Trophoblast cell (in vitro differentiated cells and primary cell): ENCODE data around the gene MCU.

Source experiments
- DNase-seq, 2 donors: peaks; one replicate each; pipeline ENCODE4 v3.0.0-alpha.2; 2016
- H2AFZ ChIP-seq: 2 replicates; pipeline ENCODE4 v1.6.1; 2013; ENCODE audit warnings: low read length, moderate library complexity, mild to moderate bottlenecking; ENCODE audit not compliant: insufficient read depth, poor library complexity
- H2AK5ac ChIP-seq: 2 replicates; pipeline ENCODE4 v1.6.1; 2013; ENCODE audit warnings: mild to moderate bottlenecking, low read length
- H2BK120ac ChIP-seq: 2 replicates; pipeline ENCODE4 v1.6.1; 2013; ENCODE audit warnings: low read length, mild to moderate bottlenecking, moderate library complexity; ENCODE audit not compliant: insufficient read depth, poor library complexity
- H2BK12ac ChIP-seq: 2 replicates; pipeline ENCODE4 v1.6.1; 2013; ENCODE audit warnings: mild to moderate bottlenecking, low read length, moderate library complexity
- H2BK5ac ChIP-seq: 2 replicates; pipeline ENCODE4 v1.6.1; 2013; ENCODE audit warnings: low read length, low read depth, moderate library complexity, mild to moderate bottlenecking; ENCODE audit not compliant: poor library complexity
- H3K14ac ChIP-seq: 2 replicates; pipeline ENCODE4 v1.6.1; 2013; ENCODE audit warnings: mild to moderate bottlenecking, low read length
- H3K18ac ChIP-seq: 2 replicates; pipeline ENCODE4 v1.6.1; 2013; ENCODE audit warnings: mild to moderate bottlenecking, low read length
- H3K23ac ChIP-seq: 2 replicates; pipeline ENCODE4 v1.6.1; 2013; ENCODE audit warnings: low read length
- H3K27ac ChIP-seq: 2 replicates; pipeline ENCODE4 v1.5.1; 2013; ENCODE audit warnings: low read depth, mild to moderate bottlenecking, inconsistent platforms, low read length, moderate library complexity
- H3K27me3 ChIP-seq: 2 replicates; pipeline ENCODE4 v1.6.1; 2013; ENCODE audit warnings: inconsistent platforms, mild to moderate bottlenecking, low read length, moderate library complexity; ENCODE audit not compliant: insufficient read depth
- H3K36me3 ChIP-seq, 2 experiments: 1 replicate in 1 of 2; 2 replicates in 1 of 2; pipeline ENCODE4 v1.6.1; 2013; ENCODE audit warnings: low read length in 2 of 2, mild to moderate bottlenecking in 2 of 2, moderate library complexity in 1 of 2; ENCODE audit not compliant: insufficient read depth in 2 of 2, control insufficient read depth in 1 of 2
- H3K4ac ChIP-seq: 2 replicates; pipeline ENCODE4 v1.6.1; 2013; ENCODE audit warnings: low read depth, mild to moderate bottlenecking, low read length, moderate library complexity
- H3K4me1 ChIP-seq, 2 experiments: 1 replicate in 1 of 2; 2 replicates in 1 of 2; pipeline ENCODE4 v1.6.1; 2013; ENCODE audit warnings: low read length in 2 of 2, mild to moderate bottlenecking in 2 of 2, moderate library complexity in 1 of 2; ENCODE audit not compliant: insufficient read depth in 2 of 2, control insufficient read depth in 1 of 2
- H3K4me2 ChIP-seq: 2 replicates; pipeline ENCODE4 v1.6.1; 2013; ENCODE audit warnings: inconsistent platforms, mild to moderate bottlenecking, low read length, moderate library complexity
- H3K4me3 ChIP-seq: 2 replicates; pipeline ENCODE4 v1.5.1; 2013; ENCODE audit warnings: mild to moderate bottlenecking, low read depth, low read length, inconsistent platforms
- H3K79me1 ChIP-seq: one replicate; pipeline ENCODE4 v1.6.1; 2013; ENCODE audit warnings: low read length
- H3K79me2 ChIP-seq: 2 replicates; pipeline ENCODE4 v1.6.1; 2013; ENCODE audit warnings: low read length, mild to moderate bottlenecking; ENCODE audit not compliant: control insufficient read depth, insufficient read depth, poor library complexity
- H3K9ac ChIP-seq: 2 replicates; pipeline ENCODE4 v1.6.1; 2013; ENCODE audit warnings: mild to moderate bottlenecking, low read length
- H3K9me3 ChIP-seq: 2 replicates; pipeline ENCODE4 v1.6.1; 2013; ENCODE audit warnings: low read depth, mild to moderate bottlenecking, control low read depth, inconsistent platforms, low read length; ENCODE audit not compliant: insufficient read depth
- H4K12ac ChIP-seq: 2 replicates; pipeline ENCODE4 v1.6.1; 2013; ENCODE audit warnings: low read depth, mild to moderate bottlenecking, low read length, moderate library complexity
- H4K8ac ChIP-seq: 2 replicates; pipeline ENCODE4 v1.6.1; 2013; ENCODE audit warnings: low read depth, mild to moderate bottlenecking, low read length, moderate library complexity
- H4K91ac ChIP-seq: one replicate; pipeline ENCODE4 v1.6.1; 2013; ENCODE audit warnings: low read depth, mild to moderate bottlenecking, low read length, moderate library complexity
- WGBS: extraction: QIAGEN DNeasy Blood & Tissue Kit; methylation state at CpG from one replicate; pipeline ENCODE4 v1.1.7; 2013; ENCODE audit warnings: missing lambda C conversion rate; ENCODE audit not compliant: insufficient read length, insufficient coverage; ENCODE audit errors: extremely low coverage; 5-methylcytosine and 5-hydroxymethylcytosine counted together

The MCU gene

GRCh38 chr10:72663971-72664370, 28.0 kb upstream of the MCU start:
- no peak overlapping the region for H2BK12ac ChIP-seq
- H3K23ac ChIP-seq, result no peak overlapping the region
- no peak overlapping the region for H3K4ac ChIP-seq
- no peak overlapping the region for H2BK120ac ChIP-seq
- H3K9ac ChIP-seq, result no peak overlapping the region
- no peaks in the 10 kb centered on the region for H3K79me1 ChIP-seq
- H3K79me2 ChIP-seq, result no peaks in the 10 kb centered on the region
- H3K14ac ChIP-seq, result no peak overlapping the region
- no peak overlapping the region for H4K91ac ChIP-seq
- no peak overlapping the region for H2AK5ac ChIP-seq
- DNase-seq, result no peak
- H3K4me3 ChIP-seq, result no peak overlapping the region
- no peaks in the 10 kb centered on the region for H3K9me3 ChIP-seq
- H3K4me1 ChIP-seq, result peaks cover 0 to 3% of the 10 kb centered on the region in 2 experiments
- H3K4me2 ChIP-seq, result no peak overlapping the region
- no peak overlapping the region for H3K27ac ChIP-seq
- H3K18ac ChIP-seq, result no peak overlapping the region
- H4K8ac ChIP-seq, result no peak overlapping the region
- no peak overlapping the region for H2BK5ac ChIP-seq
- H3K27me3 ChIP-seq, result no peaks in the 10 kb centered on the region
- no peaks in the 10 kb centered on the region for H3K36me3 ChIP-seq
- H4K12ac ChIP-seq, result no peak overlapping the region
- H2AFZ ChIP-seq, result no peak overlapping the region

GRCh38 chr10:72665925-72666324, 26.0 kb upstream of the MCU start:
- Histone ChIP-seq H3K18ac (no peak overlapping the region), H3K9me3 (no peaks in the 10 kb centered on the region), H3K27ac (no peak overlapping the region), H3K4me2 (no peak overlapping the region), H4K12ac (no peak overlapping the region), H3K4me3 (no peak overlapping the region), H4K91ac (no peak overlapping the region), H2BK5ac (no peak overlapping the region), H3K4me1 (no peaks in the 10 kb centered on the region), H3K27me3 (no peaks in the 10 kb centered on the region), H3K23ac (no peak overlapping the region), H4K8ac (no peak overlapping the region), H3K79me1 (no peaks in the 10 kb centered on the region), H2AK5ac (no peak overlapping the region), H3K9ac (no peak overlapping the region), H3K4ac (no peak overlapping the region), H2BK120ac (no peak overlapping the region), H3K79me2 (no peaks in the 10 kb centered on the region), H3K14ac (no peak overlapping the region), H2BK12ac (no peak overlapping the region), H3K36me3 (no peaks in the 10 kb centered on the region), H2AFZ (no peak overlapping the region)
- no CpG with 5 or more reads among the region's 4 CpGs for WGBS
- DNase-seq, result no peak

- Histone ChIP-seq H3K14ac (no peak overlapping the region), H3K4ac (no peak overlapping the region), H3K4me2 (no peak overlapping the region), H3K36me3 (no peaks in the 10 kb centered on the region), H3K79me2 (no peaks in the 10 kb centered on the region), H2AK5ac (no peak overlapping the region), H3K9me3 (no peaks in the 10 kb centered on the region), H3K27me3 (no peaks in the 10 kb centered on the region), H3K4me3 (no peak overlapping the region), H4K91ac (no peak overlapping the region), H4K8ac (no peak overlapping the region), H4K12ac (no peak overlapping the region), H3K9ac (no peak overlapping the region), H3K23ac (no peak overlapping the region), H2BK5ac (no peak overlapping the region), H2BK12ac (no peak overlapping the region), H3K27ac (no peak overlapping the region), H3K79me1 (no peaks in the 10 kb centered on the region), H2BK120ac (no peak overlapping the region), H2AFZ (no peak overlapping the region), H3K18ac (no peak overlapping the region), H3K4me1 (no peaks in the 10 kb centered on the region)
- WGBS, result no CpG with 5 or more reads among the region's 3 CpGs
- no peak for DNase-seq
Measured at GRCh38 chr10:72667207-72667864, 24.6 kb upstream of the MCU start.

GRCh38 chr10:72673280-72673679, 18.7 kb upstream of the MCU start:
- no peak overlapping the region for H3K14ac ChIP-seq
- no peak overlapping the region for H2AFZ ChIP-seq
- no peak overlapping the region for H2BK120ac ChIP-seq
- no peak overlapping the region for H3K18ac ChIP-seq
- WGBS, result no CpG with 5 or more reads among the region's 1 CpG
- H3K36me3 ChIP-seq, result no peaks in the 10 kb centered on the region
- no peak for DNase-seq
- H2BK12ac ChIP-seq, result no peak overlapping the region
- H2AK5ac ChIP-seq, result no peak overlapping the region
- no peak overlapping the region for H4K91ac ChIP-seq
- no peak overlapping the region for H3K23ac ChIP-seq
- H4K8ac ChIP-seq, result no peak overlapping the region
- peaks cover 0 to 2% of the 10 kb centered on the region in 2 experiments for H3K4me1 ChIP-seq
- no peak overlapping the region for H3K4ac ChIP-seq
- H4K12ac ChIP-seq, result no peak overlapping the region
- no peak overlapping the region for H3K9ac ChIP-seq
- no peaks in the 10 kb centered on the region for H3K9me3 ChIP-seq
- H3K4me2 ChIP-seq, result no peak overlapping the region
- no peak overlapping the region for H3K27ac ChIP-seq
- H3K79me2 ChIP-seq, result no peaks in the 10 kb centered on the region
- H3K79me1 ChIP-seq, result no peaks in the 10 kb centered on the region
- H2BK5ac ChIP-seq, result no peak overlapping the region
- no peak overlapping the region for H3K4me3 ChIP-seq
- H3K27me3 ChIP-seq, result no peaks in the 10 kb centered on the region
